Muscle of back (tissue), 13 donors: ENCODE measurements around the gene CD93. TPM values are rescaled to one million over a fixed set of nuclear protein-coding genes. Genes with fewer than 3 reads are reported as not detected.
A peak's percentile ranks its signal among the peaks of the same experiment; 100 is the strongest.

Experiments
- DNase-seq, 3 donors: peaks; one replicate each; pipeline versions ENCODE4 v3.0.0 to v3.0.0-alpha.2; 2013
- long read RNA-seq, 9 donors: transcript quantifications; one replicate each; lab custom pipeline, GENCODE V29; 2026
- polyA plus RNA-seq, 10 donors: library from polyadenylated mRNA; unstranded; fragments of 120-200 nt; gene quantifications; one replicate each; pipeline ENCODE4 v1.2.1, GENCODE V29; 2013; ENCODE audit not compliant: insufficient read length in 10 of 10

Gene CD93, protein sequence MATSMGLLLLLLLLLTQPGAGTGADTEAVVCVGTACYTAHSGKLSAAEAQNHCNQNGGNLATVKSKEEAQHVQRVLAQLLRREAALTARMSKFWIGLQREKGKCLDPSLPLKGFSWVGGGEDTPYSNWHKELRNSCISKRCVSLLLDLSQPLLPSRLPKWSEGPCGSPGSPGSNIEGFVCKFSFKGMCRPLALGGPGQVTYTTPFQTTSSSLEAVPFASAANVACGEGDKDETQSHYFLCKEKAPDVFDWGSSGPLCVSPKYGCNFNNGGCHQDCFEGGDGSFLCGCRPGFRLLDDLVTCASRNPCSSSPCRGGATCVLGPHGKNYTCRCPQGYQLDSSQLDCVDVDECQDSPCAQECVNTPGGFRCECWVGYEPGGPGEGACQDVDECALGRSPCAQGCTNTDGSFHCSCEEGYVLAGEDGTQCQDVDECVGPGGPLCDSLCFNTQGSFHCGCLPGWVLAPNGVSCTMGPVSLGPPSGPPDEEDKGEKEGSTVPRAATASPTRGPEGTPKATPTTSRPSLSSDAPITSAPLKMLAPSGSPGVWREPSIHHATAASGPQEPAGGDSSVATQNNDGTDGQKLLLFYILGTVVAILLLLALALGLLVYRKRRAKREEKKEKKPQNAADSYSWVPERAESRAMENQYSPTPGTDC
- 10 to 100 TPM; 48.0 to 81.1 (median 63.6) TPM for polyA plus RNA-seq
- long read RNA-seq, donor 1, full-length matches to known transcripts: 7 of 31 reads
- long read RNA-seq, donor 1, partial matches to known transcripts: 24 of 31 reads
- long read RNA-seq, donor 1, other reads (novel, unspliced or antisense): 0 of 31 reads
- long read RNA-seq, donor 2, full-length matches to known transcripts: 9 of 9 reads
- long read RNA-seq, donor 2, partial matches to known transcripts: 0 of 9 reads
- long read RNA-seq, donor 2, other reads (novel, unspliced or antisense): 0 of 9 reads
- long read RNA-seq, donor 3: 0 reads
- long read RNA-seq, donor 4, full-length matches to known transcripts: 10 of 10 reads
- long read RNA-seq, donor 4, partial matches to known transcripts: 0 of 10 reads
- long read RNA-seq, donor 4, other reads (novel, unspliced or antisense): 0 of 10 reads
- long read RNA-seq, donor 5, full-length matches to known transcripts: 12 of 81 reads
- long read RNA-seq, donor 5, partial matches to known transcripts: 69 of 81 reads
- long read RNA-seq, donor 5, other reads (novel, unspliced or antisense): 0 of 81 reads
- long read RNA-seq, donor 6, full-length matches to known transcripts: 9 of 9 reads
- long read RNA-seq, donor 6, partial matches to known transcripts: 0 of 9 reads
- long read RNA-seq, donor 6, other reads (novel, unspliced or antisense): 0 of 9 reads
- long read RNA-seq, donor 7, full-length matches to known transcripts: 6 of 6 reads
- long read RNA-seq, donor 7, partial matches to known transcripts: 0 of 6 reads
- long read RNA-seq, donor 7, other reads (novel, unspliced or antisense): 0 of 6 reads
- long read RNA-seq, donor 8, full-length matches to known transcripts: 8 of 8 reads
- long read RNA-seq, donor 8, partial matches to known transcripts: 0 of 8 reads
- long read RNA-seq, donor 8, other reads (novel, unspliced or antisense): 0 of 8 reads
- long read RNA-seq, donor 9, full-length matches to known transcripts: 4 of 4 reads
- long read RNA-seq, donor 9, partial matches to known transcripts: 0 of 4 reads
- long read RNA-seq, donor 9, other reads (novel, unspliced or antisense): 0 of 4 reads

DNA sequence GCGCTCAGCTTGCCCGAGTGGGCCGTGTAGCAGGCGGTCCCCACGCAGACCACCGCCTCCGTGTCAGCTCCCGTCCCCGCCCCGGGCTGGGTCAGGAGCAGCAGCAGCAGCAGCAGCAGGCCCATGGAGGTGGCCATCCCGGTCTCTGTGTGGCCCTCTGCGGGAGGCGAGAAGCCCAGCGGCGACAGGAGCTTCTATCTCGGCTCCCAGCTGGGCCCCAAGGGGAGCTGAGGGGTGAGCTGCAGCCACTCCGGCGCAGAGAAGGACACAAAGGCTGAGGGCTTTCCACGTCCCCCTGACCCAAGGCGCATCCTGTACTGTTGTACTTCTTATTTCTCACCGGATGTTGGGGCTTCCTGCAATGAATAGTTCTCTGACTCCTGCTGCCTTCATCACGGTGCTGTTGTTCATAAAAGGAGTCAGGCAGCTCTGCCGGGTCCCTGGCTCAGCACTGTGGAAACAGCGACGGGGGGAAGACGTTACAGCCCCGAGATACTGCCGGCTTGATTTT is at the start of gene CD93:
Gene CD93, minus strand, starts transcription at position 269 of the 511 bp plus-strand sequence. Its CDS starts 132 bp downstream, at position 137.
- peak in 2 of 3 donors; percentile 51 to 69 for DNase-seq

DNA sequence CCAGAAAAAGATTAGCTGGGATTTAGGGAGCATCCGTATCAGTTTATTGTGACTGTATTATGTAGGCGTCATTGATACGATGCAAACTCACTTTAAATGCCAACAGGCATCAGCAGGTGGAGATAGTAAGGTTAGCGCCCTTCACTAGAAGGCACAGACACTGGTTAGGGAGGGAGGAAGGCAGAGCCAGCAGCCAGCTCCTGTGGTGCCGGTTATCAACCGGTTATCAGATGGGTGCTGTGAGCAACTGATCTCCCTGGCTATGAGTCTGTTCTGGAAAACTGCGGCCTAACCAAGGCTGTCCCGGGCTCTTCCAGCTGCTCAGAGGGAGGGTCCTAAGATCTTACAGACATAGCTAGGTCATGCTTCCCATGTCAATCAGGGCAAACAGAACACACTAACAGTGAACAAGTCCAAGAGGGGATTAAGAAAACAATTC is 47.5 kb upstream of the CD93 start:
- DNase-seq: no peak

DNA sequence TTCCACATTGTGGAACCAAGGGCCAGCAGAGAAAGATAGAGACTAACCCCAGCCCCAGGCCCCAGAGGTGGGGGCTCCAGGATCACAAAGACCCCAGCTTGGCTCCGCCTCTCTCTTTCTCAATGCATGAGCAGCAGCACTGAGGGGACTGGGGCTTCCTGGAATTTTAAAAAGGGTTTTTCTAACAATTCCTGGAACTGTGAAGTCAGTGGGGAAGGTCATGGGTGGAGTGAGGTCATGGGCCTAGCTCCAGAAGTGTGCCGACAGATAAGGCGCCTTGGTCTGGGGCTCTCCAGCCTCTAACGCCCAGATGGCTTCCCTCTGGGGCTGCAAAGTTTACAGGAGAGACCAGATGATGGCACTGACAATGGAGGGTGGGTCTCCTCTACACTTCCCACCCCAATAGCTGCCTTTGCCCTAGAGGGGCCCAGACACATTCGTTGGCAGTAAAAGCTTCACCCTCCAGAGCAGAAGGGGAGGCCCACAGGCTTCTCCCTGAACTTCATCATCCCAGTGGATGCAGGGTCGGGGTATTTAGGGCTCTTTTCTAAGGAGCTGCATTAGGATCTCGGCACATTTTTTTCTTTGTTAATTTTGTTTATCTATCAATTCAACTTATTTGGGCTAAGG is 46.9 kb upstream of the CD93 start:
- DNase-seq: peak in 1 of 3 donors; percentile 52

DNA sequence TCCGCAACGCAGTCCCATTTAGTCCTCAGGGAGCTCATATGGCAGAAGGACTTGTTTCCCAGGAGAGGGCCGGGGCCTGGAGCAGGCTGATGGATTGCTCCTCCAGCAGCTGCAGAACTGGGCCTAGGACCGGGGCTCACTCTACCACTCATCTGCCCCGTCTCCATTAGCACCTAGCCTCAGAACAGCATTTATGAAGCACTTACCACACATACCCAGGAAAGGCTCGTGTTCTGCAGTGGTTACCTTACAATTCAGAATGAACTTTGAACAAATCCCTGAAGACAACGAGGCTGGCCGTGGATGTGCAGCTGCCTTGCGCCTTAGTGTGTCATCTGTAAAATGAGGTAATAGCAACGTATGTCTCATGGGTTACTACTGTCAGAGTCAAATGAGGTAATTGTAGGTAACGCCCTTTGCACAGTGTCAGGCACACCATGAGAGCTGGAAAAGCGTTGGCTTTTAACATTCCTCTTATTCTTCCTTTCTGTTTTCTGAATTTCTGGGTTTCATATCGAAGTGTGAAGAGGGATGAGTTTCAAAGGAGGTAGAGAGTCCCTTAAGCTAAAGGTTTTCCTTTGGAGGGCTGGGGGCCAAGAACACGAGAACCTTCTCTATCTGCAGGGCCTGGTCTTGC is 46.3 kb upstream of the CD93 start:
- no peak for DNase-seq

DNA sequence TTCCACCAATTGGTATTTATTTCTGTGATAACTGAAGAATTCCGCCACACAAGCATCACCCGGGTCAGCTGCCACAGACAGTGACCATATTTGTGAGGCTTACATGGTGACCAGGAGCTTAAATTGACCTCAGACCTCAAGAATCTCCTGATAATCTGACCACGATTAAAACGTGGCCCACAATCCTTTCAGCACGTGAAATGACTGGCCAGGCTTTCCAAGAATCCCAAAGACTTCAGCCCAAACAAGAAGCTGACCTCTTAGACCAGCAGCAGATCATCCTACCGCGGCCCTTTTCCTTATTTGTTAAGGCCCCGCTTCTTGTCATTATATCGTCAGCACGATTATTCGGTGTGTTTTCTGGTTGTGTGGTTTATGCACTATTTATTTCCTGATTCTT is 45.6 kb upstream of the CD93 start:
- no peak for DNase-seq

DNA sequence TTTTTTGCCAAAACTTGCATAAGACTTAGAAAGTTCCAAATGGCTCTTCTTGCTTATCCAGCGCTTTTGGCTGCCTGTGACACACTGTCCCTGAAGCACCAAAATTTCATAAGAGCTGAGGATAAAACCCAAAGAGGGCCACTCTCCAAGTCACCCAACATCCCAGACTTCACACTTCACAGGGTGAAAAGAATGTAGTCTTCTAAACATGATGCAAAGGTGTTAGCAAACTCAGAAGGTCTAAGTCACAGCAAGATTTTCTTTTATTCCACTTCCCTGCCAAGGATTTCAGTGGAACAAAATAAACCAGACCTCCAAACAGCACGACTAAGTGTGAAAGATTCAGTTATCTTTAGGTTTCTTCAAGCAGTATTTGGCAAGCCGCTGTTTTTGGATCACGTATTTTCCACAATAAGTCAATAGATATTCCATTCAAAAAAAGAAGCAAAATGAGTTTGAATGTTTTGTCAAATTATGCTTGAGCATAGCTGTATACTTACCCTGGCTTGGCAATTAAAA is 44.6 kb upstream of the CD93 start:
- DNase-seq: no peak

DNA sequence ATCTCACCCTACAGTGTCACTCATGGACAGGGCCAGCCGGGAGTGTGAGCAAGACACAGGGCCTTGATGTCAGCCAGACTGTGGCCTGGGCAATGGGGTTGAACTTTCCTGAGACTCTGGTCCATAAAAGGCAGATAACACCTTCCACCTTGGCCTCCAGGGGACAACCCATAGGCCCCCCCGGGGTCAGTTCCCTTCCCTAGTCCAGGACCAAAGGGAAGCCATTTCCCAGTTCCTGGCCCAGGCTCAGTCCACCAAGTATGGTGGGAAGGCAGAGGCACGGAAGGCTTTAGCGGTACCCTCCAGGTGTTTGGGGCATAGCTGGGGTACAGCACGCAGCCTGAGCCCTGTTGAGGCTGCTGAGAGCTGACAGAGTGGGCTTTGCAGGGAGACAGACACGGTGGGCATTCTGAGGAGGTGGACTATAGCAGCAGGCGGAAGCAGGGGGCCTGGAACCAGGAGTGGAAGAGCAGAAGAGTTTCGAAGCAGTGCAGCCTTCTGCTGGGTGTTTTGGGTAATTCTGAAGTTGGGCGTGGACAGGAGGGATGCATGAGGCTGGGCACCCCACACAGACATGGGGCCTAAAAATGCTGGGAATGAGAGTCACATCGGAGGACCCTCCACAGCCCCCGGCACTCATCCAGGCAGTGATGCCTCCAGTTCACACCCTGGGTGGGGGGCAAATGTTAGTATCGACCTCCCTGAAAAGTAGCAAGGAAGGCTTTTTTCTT is 43.9 kb upstream of the CD93 start:
- DNase-seq: no peak

DNA sequence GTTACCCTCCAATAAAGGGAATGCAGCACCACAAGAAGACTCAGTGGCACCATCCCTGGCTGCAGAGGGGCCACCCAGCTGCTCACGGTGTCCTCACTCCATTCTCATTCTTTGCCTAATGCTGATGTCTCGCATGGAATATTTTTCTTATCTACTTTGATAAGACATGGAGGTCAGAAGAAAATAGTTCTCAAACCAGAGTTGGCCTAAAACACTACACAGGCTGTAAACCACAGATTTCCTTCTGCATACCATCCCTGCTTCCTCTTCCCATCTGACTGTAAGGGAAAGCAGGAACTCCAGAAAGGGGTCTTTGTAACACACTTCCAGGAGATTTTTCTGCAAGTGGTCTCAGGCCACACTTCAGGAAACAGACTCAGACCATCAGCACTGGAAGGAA is 43.1 kb upstream of the CD93 start:
- no peak for DNase-seq

DNA sequence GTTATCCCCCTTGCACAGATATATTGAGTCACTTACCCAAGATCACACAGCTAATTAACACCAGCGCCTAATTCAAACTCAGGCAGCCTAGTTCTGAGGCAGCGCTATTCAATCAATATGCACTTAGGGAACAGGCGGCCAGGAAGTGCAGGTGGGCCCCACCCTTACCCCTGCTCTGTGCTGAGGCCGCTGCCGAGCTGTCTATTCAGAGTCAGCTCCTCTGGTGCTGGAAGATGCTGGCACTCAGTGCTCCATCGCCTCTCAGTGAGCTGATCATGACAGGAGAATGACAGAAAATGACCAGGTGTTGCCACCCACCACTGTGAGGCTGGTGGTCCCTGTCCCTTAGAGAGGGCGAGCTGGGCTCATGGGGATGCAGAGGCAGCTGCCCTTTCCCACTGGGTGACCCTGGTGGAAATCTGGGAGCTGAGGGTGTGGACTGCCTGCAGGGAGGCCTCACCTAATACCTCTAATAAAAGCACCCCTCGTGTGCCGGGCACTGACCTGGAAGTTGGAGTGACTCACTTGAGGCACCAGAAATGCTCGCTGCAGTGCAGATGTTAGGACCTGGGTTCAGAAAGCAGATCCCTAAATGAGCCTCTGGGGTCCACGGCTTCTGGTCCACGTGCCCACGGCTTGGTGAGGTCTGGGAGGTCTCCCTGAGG is 42.5 kb upstream of the CD93 start:
- no peak for DNase-seq

DNA sequence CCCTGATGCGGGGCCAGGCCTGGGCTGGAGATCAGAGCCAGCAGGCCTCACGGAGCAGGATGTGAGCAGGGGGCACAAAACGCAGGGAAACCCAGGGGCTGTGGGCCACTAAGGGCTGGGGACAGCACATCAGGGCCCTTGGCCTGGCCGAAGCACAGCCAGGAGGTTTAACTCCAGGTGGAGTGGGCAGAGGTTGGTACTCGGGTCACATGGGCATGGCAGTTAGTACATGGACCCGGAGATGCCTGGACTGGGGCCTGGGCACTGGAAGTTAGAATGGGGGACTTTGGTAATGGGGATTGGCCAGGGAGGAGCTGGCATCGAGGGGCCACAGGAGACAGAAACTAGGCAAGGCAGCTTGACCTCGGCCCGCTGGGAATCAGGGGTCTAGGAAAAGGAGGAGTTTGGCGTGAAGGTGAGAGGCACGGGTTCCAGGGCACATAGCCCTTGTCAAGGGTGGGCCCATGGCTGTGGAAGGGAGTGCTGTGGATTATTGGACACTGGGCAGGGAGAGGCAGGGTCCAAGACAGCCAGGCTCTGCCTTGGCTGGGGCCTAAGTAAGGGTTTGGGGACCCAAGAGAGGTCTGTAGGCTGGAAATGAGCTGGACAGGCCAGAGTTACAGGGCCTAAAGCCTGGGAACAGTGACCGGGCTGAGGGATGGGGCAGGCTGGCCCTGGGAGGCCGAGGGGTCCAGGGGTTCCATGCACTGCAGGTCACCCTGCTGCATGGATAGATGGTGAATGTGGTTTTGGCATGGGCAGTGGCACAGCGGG is 41.6 kb upstream of the CD93 start:
- DNase-seq: no peak

DNA sequence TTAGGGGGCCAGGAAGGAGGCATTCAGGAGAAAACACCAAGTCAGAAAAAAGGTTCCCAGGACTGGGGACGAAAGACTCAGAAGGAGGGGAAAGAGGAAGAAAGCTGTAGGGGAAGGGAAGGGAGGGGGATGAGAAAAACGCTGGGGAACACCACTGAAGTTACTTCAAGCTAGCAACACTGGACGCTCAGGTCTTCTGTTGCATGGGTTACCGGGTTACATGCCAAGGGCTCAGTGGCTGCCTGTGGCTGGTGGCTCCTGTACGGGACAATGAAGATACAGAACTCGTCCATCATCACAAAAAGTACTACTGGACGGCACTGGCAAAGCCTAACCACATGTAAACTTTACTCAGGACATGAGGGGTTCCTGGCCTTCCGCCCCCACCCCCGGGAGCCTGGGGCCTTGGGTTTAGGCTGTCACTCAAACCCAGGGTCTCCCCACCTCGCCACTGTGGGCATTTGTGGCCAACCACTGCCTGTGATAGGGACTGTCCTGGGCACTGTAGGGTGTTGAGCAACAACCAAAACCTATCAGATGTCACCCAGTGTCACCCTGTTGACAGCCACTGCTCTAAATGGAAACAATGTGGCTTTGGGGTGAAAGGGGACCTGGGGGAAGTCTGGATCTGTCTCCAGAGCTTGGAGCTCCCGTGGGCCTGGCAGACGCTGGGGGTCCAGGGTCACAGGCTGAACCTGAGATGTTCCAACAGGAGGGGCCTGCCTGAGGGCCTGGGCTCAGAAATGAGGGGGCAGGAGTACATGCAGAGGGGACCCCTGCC is 40.3 kb upstream of the CD93 start:
- DNase-seq: no peak

DNA sequence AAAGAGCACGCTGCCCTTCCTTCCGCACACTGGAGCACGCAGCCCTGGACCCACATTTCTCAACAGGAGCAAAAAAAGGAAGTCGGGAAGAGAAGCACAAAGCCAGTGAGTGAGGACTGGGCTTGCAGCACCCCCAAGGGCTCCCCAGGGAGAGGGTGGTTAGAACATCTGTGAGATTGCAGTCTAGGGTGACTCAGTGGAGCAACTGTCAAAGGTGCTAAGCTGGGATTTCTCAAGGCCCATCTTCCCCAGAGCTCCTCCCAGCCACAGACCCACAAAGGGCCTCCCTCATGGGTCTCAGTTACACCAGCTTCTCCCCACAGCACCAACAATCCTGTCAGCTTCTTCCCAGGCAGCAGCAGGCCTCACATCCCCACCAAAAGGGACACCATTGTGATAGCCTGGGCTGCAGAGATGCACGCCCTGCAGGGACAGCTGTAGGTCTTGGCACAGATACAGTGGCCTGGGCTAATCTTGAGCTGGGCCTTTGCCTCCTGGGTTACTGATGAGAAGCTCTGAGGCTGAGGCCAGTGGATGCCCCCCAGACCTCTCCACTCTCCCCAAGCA is 39.6 kb upstream of the CD93 start:
- DNase-seq: peak in 1 of 3 donors; percentile 52

DNA sequence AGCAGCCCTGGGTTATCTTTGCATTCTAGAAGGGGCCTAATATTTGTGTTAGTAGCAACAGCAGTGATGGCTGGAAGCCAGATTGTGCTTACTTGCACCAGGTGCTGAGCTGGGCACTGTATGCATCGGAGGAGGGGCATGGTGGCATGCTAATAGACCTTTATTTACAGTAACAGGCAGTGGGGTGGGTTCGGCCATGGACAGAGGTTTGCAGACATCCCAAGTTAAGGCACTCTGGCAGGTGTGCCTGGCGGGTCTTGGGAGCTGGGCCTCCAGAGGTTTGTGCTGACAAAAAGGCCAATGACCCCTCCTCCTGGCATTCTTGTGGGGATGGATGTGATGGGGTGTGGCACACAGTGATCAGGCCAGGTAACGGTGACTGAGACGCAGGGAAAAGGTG is 39.0 kb upstream of the CD93 start:
- DNase-seq: no peak

DNA sequence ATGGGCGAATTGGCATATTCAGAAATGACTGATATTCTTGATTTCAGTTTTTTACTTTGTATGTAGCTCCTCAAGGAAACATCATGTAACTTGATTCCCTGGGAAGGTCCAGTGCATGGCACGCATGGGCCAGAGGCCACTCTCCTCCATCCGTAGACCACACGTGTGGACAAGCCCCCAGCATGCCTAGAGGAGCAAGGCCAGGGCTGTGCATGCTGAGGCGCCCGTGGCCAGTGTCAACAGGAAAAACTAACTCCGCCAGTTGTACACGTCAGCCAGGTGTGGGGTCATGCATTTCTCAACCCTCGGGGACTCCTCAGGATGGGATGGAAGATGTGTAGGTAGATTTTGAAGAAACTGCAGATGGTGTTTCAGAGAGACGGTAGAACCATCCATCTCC is 37.8 kb upstream of the CD93 start:
- no peak for DNase-seq

DNA sequence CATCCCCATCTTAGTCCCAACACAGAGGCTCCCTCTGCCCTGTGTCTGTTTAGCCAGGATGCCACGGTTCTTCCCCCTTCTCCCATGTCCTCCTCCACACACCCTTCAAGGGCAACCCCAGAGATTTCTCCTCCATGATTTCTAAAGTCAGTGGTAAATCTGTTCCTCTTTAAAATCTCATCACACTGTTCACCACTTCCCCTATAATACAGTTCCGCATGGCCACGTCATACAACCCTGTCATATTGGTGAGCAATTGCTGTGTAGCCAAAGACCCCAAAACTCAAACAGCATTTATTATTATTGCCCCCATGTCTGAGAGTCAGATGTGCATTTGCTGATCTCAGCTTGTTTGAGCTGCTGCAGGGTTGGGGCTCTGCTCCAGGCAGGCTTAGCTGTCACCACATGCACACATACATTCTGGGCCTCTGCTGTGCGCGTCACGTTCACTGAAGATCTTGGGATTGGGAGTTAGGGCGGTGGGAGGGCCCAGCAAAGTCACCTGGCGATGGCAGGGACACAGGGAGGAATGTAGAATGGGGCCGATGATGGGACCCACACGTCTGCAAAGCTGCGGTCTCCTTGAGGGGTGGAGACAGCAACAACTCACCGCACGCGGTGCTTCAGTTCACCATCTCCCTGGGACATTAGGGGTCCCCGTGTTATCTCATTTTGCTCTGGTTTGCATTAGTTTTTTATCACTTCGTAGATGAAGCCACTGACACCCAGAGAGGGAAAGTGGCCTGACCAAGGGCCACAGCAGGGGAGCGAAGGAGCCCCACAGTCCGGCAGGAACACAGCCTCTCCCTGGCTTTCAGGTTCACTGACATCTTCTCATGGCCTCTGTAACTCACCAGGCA is 36.9 kb upstream of the CD93 start:
- DNase-seq: no peak
